HEK293 (cell line): ENCODE data around the gene PCDH9.

Experiments used
- CTCF ChIA-PET: fragments of 350-600 bp; formaldehyde crosslinking; extraction: SDS; loops from one replicate; lab custom pipeline; 2021; ENCODE audit warnings: antibody characterized with exemption; lab: Yijun Ruan, JAX
- POLR2A ChIA-PET: fragments of 300-600 bp; formaldehyde crosslinking; extraction: SDS; loops from one replicate; lab custom pipeline; 2020; ENCODE audit warnings: antibody characterized with exemption, inconsistent platforms; lab: Yijun Ruan, JAX
- H3K27ac ChIP-seq: fragments of 200-500 bp; sonication (Bioruptor generic); 2 replicates; pipeline ENCODE4 v1.5.1; 2014; ENCODE audit warnings: low read depth, low read length, control low read depth, inconsistent platforms; ENCODE audit errors: extremely low read depth
- H3K36me3 ChIP-seq, 2 experiments: fragments of 200-500 bp in 1 of 2; sonication (Bioruptor generic) in 1 of 2; 1 replicate in 1 of 2; 2 replicates in 1 of 2; pipeline ENCODE4 v1.5.1; 2014 to 2017; ENCODE audit warnings: inconsistent platforms in 2 of 2, low read length in 2 of 2; ENCODE audit not compliant: control insufficient read depth in 2 of 2, insufficient read depth in 1 of 2
- H3K4me1 ChIP-seq: fragments of 200-500 bp; sonication (Bioruptor generic); 2 replicates; pipeline ENCODE4 v1.5.1; 2014; ENCODE audit warnings: mild to moderate bottlenecking, low read length, inconsistent platforms; ENCODE audit not compliant: control insufficient read depth, insufficient read depth
- H3K4me3 ChIP-seq: 2 replicates; pipeline ENCODE4 v1.5.1; 2011; ENCODE audit warnings: low read depth, mild to moderate bottlenecking, control low read depth, low read length, moderate library complexity
- H3K9me3 ChIP-seq: fragments of 200-500 bp; sonication (Bioruptor generic); 2 replicates; pipeline ENCODE4 v1.5.1; 2014; ENCODE audit warnings: low read depth, low read length, inconsistent platforms; ENCODE audit not compliant: control insufficient read depth, insufficient read depth
- INSM2 ChIP-seq: fragments of 450-650 bp; formaldehyde crosslinking; IDR thresholded peaks from 2 replicates; pipeline ENCODE4 v1.5.1; 2016; ENCODE audit warnings: missing biosample characterization, missing genetic modification characterization
- REST ChIP-seq: fragments of 450-650 bp; formaldehyde crosslinking; IDR thresholded peaks from 2 replicates; pipeline ENCODE4 v1.5.1; 2016; ENCODE audit warnings: missing biosample characterization, missing genetic modification characterization
- SALL2 ChIP-seq: fragments of 450-650 bp; formaldehyde crosslinking; IDR thresholded peaks from 2 replicates; pipeline ENCODE4 v1.5.0; 2017; ENCODE audit warnings: missing biosample characterization, mild to moderate bottlenecking, missing genetic modification characterization, borderline replicate concordance
- ZBTB48 ChIP-seq: fragments of 450-650 bp; formaldehyde crosslinking; IDR thresholded peaks from 2 replicates; pipeline ENCODE4 v1.5.1; 2016; ENCODE audit warnings: missing biosample characterization, missing genetic modification characterization
- ZBTB8A ChIP-seq: fragments of 450-650 bp; formaldehyde crosslinking; IDR thresholded peaks from 2 replicates; pipeline ENCODE4 v1.5.1; 2016; ENCODE audit warnings: missing biosample characterization, missing genetic modification characterization
- ZNF600 ChIP-seq: fragments of 450-650 bp; formaldehyde crosslinking; IDR thresholded peaks from 2 replicates; pipeline ENCODE4 v1.5.1; 2016; ENCODE audit warnings: missing biosample characterization, missing genetic modification characterization
- ZNF610 ChIP-seq: fragments of 450-650 bp; formaldehyde crosslinking; IDR thresholded peaks from 2 replicates; pipeline ENCODE4 v1.5.1; 2016; ENCODE audit warnings: missing biosample characterization, missing genetic modification characterization, borderline replicate concordance
- ZSCAN5A ChIP-seq: fragments of 450-650 bp; formaldehyde crosslinking; IDR thresholded peaks from 2 replicates; pipeline ENCODE4 v1.5.1; 2016; ENCODE audit warnings: missing biosample characterization, missing genetic modification characterization
- TF ChIP-seq, protein P1 (sequence below): fragments of 450-650 bp; formaldehyde crosslinking; IDR thresholded peaks from 2 replicates; pipeline ENCODE4 v1.5.1; 2017; ENCODE audit warnings: missing biosample characterization, missing genetic modification characterization
- TF ChIP-seq, protein P2 (sequence below): fragments of 450-650 bp; formaldehyde crosslinking; IDR thresholded peaks from 2 replicates; pipeline ENCODE4 v1.5.1; 2016; ENCODE audit warnings: missing biosample characterization, missing genetic modification characterization

PCDH9 gene

DNA sequence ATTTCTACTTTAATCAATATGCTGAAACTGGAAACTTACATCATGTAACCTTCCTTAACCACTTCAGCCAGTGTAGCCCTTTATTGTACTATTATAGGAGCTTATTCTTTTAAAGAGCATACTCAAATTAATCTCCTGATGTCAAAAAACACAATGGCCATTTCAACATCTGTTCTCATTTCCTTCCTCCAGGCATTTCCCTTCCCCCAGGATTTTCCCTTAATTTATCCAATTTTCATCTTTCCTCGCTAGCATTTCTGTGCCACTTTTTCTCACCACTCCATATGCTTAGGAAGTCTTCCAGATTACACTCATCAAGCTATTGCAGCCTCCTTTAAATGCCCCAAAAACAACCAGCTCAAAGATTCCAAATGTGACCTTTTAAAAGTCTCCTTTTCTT, 265.0 kb downstream of the PCDH9 start (continued):
- TF ChIP-seq REST (tag by site-specific recombination), result no peak
- TF ChIP-seq ZSCAN5A, result no peak
- TF ChIP-seq, all 188 proteins: peak for 0

DNA sequence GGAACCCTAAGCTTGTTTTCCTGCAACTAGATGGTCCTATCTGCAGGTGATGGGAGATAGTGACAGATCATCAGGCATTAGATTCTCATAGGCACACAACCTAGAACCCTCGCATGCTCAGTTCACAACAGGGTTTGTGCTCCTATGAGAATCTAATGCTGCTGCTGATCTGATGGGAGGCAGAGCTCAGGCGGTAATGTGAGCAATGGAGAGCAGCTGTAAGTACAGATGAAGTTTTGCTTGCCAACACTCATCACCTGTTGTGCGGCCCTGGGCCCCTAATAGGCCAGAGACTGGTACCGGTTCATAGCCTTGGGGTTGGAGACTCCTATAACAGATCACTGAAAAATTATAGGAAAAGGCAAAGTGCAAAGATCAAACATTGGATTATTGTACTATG, 267.2 kb downstream of the PCDH9 start:
- H3K9me3 ChIP-seq, result no peaks in the 10 kb centered on the region
- H3K27ac ChIP-seq, result no peak overlapping the region
- TF ChIP-seq ZNF610 (tag by site-specific recombination), result peak; percentile 96
- TF ChIP-seq ZBTB8A, result no peak
- no peaks in the 10 kb centered on the region for H3K4me1 ChIP-seq
- no peaks in the 10 kb centered on the region for H3K36me3 ChIP-seq
- ChIA-PET POLR2A (no interaction called here), CTCF (no interaction called here)
- no peak overlapping the region for H3K4me3 ChIP-seq

GRCh38 chr13:66958611-66959010, 271.5 kb downstream of the PCDH9 start:
- no peaks in the 10 kb centered on the region for H3K9me3 ChIP-seq
- ChIA-PET POLR2A (no interaction called here), CTCF (interaction anchor here (0.6 to 1.1 kb wide), 2 partner anchors 36 to 279 kb away, joined by 3 to 4 read pairs; no protein-coding TSS in a partner anchor)
- H3K27ac ChIP-seq, result no peak overlapping the region
- H3K4me1 ChIP-seq, result no peaks in the 10 kb centered on the region
- H3K4me3 ChIP-seq, result no peak overlapping the region
- TF ChIP-seq, protein P1, sequence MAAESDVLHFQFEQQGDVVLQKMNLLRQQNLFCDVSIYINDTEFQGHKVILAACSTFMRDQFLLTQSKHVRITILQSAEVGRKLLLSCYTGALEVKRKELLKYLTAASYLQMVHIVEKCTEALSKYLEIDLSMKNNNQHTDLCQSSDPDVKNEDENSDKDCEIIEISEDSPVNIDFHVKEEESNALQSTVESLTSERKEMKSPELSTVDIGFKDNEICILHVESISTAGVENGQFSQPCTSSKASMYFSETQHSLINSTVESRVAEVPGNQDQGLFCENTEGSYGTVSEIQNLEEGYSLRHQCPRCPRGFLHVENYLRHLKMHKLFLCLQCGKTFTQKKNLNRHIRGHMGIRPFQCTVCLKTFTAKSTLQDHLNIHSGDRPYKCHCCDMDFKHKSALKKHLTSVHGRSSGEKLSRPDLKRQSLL (tag by site-specific recombination), result no peak
- TF ChIP-seq ZNF600, result no peak
- TF ChIP-seq, protein P2, sequence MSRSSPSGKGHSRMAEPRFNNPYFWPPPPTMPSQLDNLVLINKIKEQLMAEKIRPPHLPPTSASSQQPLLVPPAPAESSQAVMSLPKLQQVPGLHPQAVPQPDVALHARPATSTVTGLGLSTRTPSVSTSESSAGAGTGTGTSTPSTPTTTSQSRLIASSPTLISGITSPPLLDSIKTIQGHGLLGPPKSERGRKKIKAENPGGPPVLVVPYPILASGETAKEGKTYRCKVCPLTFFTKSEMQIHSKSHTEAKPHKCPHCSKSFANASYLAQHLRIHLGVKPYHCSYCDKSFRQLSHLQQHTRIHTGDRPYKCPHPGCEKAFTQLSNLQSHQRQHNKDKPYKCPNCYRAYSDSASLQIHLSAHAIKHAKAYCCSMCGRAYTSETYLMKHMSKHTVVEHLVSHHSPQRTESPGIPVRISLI, result 0 out of 2 replicates have a peak, but pooled peaks have one; percentile 20
- TF ChIP-seq INSM2, result no peak
- H3K36me3 ChIP-seq, result no peaks in the 10 kb centered on the region

DNA sequence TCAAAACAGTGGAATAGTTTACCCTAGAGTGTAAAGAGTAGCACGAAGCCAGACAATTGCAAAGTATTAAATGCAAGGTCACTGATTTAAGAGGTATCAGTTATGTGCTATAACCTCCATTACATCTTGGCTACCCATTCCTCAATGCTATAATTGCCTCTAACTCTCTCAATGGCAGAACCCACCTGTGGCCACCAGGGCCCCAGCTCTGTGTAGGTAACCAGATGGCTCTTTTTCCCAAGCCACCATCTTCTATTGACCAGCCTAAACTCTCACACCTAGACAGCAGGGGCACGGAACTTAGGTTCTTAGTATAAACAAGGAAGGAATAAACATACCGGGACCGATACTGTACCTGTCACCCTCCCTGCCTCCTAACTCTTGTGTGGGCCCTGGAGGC, 277.6 kb downstream of the PCDH9 start:
- CTCF ChIA-PET, result no interaction called here
- Histone ChIP-seq H3K36me3 (no peaks in the 10 kb centered on the region), H3K9me3 (no peaks in the 10 kb centered on the region), H3K4me3 (no peak overlapping the region)
- POLR2A ChIA-PET, result no interaction called here
- TF ChIP-seq SALL2 (tag by site-specific recombination) (no peak), ZBTB48 (tag by site-specific recombination) (no peak)
- TF ChIP-seq, protein P2, result no peak
- TF ChIP-seq, all 188 proteins: peak for 0
- H3K27ac ChIP-seq, result no peak overlapping the region
- no peaks in the 10 kb centered on the region for H3K4me1 ChIP-seq
